H1 (cell line): ENCODE data around the gene DIDO1. TPM values are rescaled to one million over a fixed set of nuclear protein-coding genes. Genes with fewer than 3 reads are reported as not detected.
"Not testable (repeated sequence)": the region's sequence is repeated elsewhere in the genome, so short reads cannot be mapped to it uniquely, and the experiment has no call there.

Experiments
- CTCF ChIA-PET: fragments of 300-600 bp; sonication (Branson Sonifier 250); formaldehyde crosslinking; loops from one replicate; lab custom pipeline; 2021; ENCODE audit not compliant: partially characterized antibody; lab: Charles Lee
- POLR2A ChIA-PET: fragments of 300-600 bp; sonication (Branson Sonifier 250); formaldehyde crosslinking; loops from one replicate; lab custom pipeline; 2021; ENCODE audit warnings: inconsistent platforms; ENCODE audit not compliant: partially characterized antibody; lab: Charles Lee
- DNase-seq, 2 experiments: peaks; one replicate each; pipeline versions ENCODE4 v3.0.0 to v3.0.0-alpha.2; 2010 to 2022; ENCODE audit warnings: low spot score in 2 of 2, low read depth in 1 of 2, mixed read lengths in 1 of 2
- FAIRE-seq: peaks from 2 replicates; lab custom pipeline; 2011; peaks lifted over from hg19 to GRCh38; lab: Jason Lieb, UNC
- H2AFZ ChIP-seq: 2 replicates; pipeline ENCODE4 v1.8.1; 2012; ENCODE audit warnings: low read length, inconsistent platforms
- H2AK5ac ChIP-seq: 2 replicates; pipeline ENCODE4 v1.6.1; 2013; ENCODE audit warnings: low read depth, low read length
- H2BK120ac ChIP-seq: replicated peaks from 2 replicates; pipeline ENCODE3; 2013; ENCODE audit warnings: low read depth, low read length, inconsistent platforms
- H2BK12ac ChIP-seq: 2 replicates; pipeline ENCODE4 v1.6.1; 2013; ENCODE audit warnings: low read depth, low read length
- H2BK15ac ChIP-seq: 2 replicates; pipeline ENCODE4 v1.6.1; 2013; ENCODE audit warnings: low read length
- H2BK20ac ChIP-seq: 2 replicates; pipeline ENCODE4 v1.6.1; 2013; ENCODE audit warnings: low read length
- H2BK5ac ChIP-seq: 2 replicates; pipeline ENCODE4 v1.6.1; 2013; ENCODE audit warnings: low read depth, low read length
- H3K14ac ChIP-seq: 2 replicates; pipeline ENCODE4 v1.6.1; 2013; ENCODE audit warnings: inconsistent platforms; ENCODE audit not compliant: insufficient read length
- H3K18ac ChIP-seq: 2 replicates; pipeline ENCODE4 v1.6.1; 2013; ENCODE audit warnings: low read length; ENCODE audit errors: extremely low read depth
- H3K23ac ChIP-seq: 2 replicates; pipeline ENCODE4 v1.6.1; 2013; ENCODE audit warnings: inconsistent platforms; ENCODE audit not compliant: insufficient read length
- H3K23me2 ChIP-seq: 2 replicates; pipeline ENCODE4 v1.6.1; 2013; ENCODE audit warnings: low read depth, low read length
- H3K27ac ChIP-seq: 2 replicates; pipeline ENCODE4 v1.6.1; 2011; ENCODE audit warnings: low read depth, low read length, inconsistent platforms
- H3K27me3 ChIP-seq, 4 experiments: replicated peaks in 1 of 4; 1 replicate in 1 of 4; 2 replicates in 3 of 4; pipeline versions ENCODE4 v1.6.1 to v1.8.1; 2011 to 2013; ENCODE audit warnings: low read length in 3 of 4, mild to moderate bottlenecking in 3 of 4, inconsistent platforms in 2 of 4, mixed read lengths in 2 of 4, moderate library complexity in 1 of 4; ENCODE audit not compliant: control insufficient read depth in 3 of 4, insufficient read depth in 3 of 4; ENCODE audit errors: extremely low read depth in 1 of 4
- H3K36me3 ChIP-seq, 4 experiments: 2 replicates each; pipeline versions ENCODE4 v1.6.1 to v1.8.1; 2011 to 2013; ENCODE audit warnings: mild to moderate bottlenecking in 4 of 4, low read length in 3 of 4, moderate library complexity in 2 of 4, control low read depth in 1 of 4, inconsistent platforms in 1 of 4; ENCODE audit not compliant: insufficient read depth in 4 of 4, control insufficient read depth in 2 of 4
- H3K4ac ChIP-seq: replicated peaks from 2 replicates; pipeline ENCODE3; 2013; ENCODE audit warnings: low read length, low read depth, mixed read lengths, inconsistent platforms; ENCODE audit not compliant: insufficient read length
- H3K4me1 ChIP-seq, 4 experiments: replicated peaks in 1 of 4; 1 replicate in 1 of 4; 2 replicates in 3 of 4; pipeline versions ENCODE4 v1.6.1 to v1.8.1; 2011 to 2013; ENCODE audit warnings: low read length in 3 of 4, inconsistent platforms in 2 of 4, mixed read lengths in 1 of 4; ENCODE audit not compliant: insufficient read depth in 4 of 4, control insufficient read depth in 3 of 4
- H3K4me2 ChIP-seq, 2 experiments: 2 replicates each; pipeline versions ENCODE4 v1.6.1 to v1.8.1; 2011 to 2013; ENCODE audit warnings: low read depth in 2 of 2, low read length in 2 of 2, control low read depth in 1 of 2, inconsistent platforms in 1 of 2, mild to moderate bottlenecking in 1 of 2; ENCODE audit not compliant: insufficient read depth in 1 of 2
- H3K4me3 ChIP-seq, 4 experiments: fragments of 200-600, 300-600 bp in 1 of 4; sonication (generic), shearing (Covaris generic), sonication (Bioruptor Twin) in 1 of 4; 2 replicates each; pipeline versions ENCODE4 v1.5.1 to v1.8.1; 2011 to 2016; ENCODE audit warnings: low read length in 4 of 4, low read depth in 3 of 4, control low read depth in 2 of 4, inconsistent platforms in 2 of 4, mild to moderate bottlenecking in 2 of 4, mixed read lengths in 1 of 4, moderate library complexity in 1 of 4; ENCODE audit not compliant: insufficient read depth in 2 of 4; ENCODE audit errors: extremely low read depth in 1 of 4
- H3K56ac ChIP-seq: replicated peaks from 2 replicates; pipeline ENCODE3; 2013; ENCODE audit warnings: low read depth, mild to moderate bottlenecking, mixed read lengths, low read length, inconsistent platforms; ENCODE audit not compliant: insufficient read length
- H3K79me1 ChIP-seq: 2 replicates; pipeline ENCODE4 v1.6.1; 2013; ENCODE audit warnings: low read depth, low read length, control low read depth
- H3K79me2 ChIP-seq, 2 experiments: 2 replicates each; pipeline versions ENCODE4 v1.6.1 to v1.8.1; 2012 to 2013; ENCODE audit warnings: low read length in 2 of 2, mild to moderate bottlenecking in 2 of 2, inconsistent platforms in 1 of 2; ENCODE audit not compliant: insufficient read depth in 2 of 2, control insufficient read depth in 1 of 2
- H3K9ac ChIP-seq, 4 experiments: replicated peaks in 1 of 4; 1 replicate in 1 of 4; 2 replicates in 3 of 4; pipeline versions ENCODE4 v1.6.1 to v1.8.1; 2011 to 2013; ENCODE audit warnings: low read depth in 3 of 4, low read length in 3 of 4, control low read depth in 2 of 4, mild to moderate bottlenecking in 2 of 4, moderate library complexity in 2 of 4, inconsistent platforms in 1 of 4; ENCODE audit errors: extremely low read depth in 1 of 4
- H3K9me3 ChIP-seq, 2 experiments: 2 replicates each; pipeline versions ENCODE4 v1.6.1 to v1.8.1; 2012 to 2013; ENCODE audit warnings: mild to moderate bottlenecking in 2 of 2, moderate library complexity in 2 of 2, control low read depth in 1 of 2, inconsistent platforms in 1 of 2, low read depth in 1 of 2, low read length in 1 of 2, mixed read lengths in 1 of 2; ENCODE audit not compliant: insufficient read depth in 2 of 2
- H4K20me1 ChIP-seq, 2 experiments: replicated peaks in 1 of 2; 2 replicates each; pipeline versions ENCODE3 to v1.8.1; 2011 to 2013; ENCODE audit warnings: inconsistent platforms in 2 of 2, low read length in 2 of 2, mild to moderate bottlenecking in 1 of 2; ENCODE audit not compliant: insufficient read depth in 2 of 2, control insufficient read depth in 1 of 2
- H4K5ac ChIP-seq: 2 replicates; pipeline ENCODE4 v1.6.1; 2013; ENCODE audit warnings: low read length, low read depth, mixed read lengths, inconsistent platforms; ENCODE audit not compliant: insufficient read length
- H4K8ac ChIP-seq: 2 replicates; pipeline ENCODE4 v1.8.0; 2013; ENCODE audit warnings: mild to moderate bottlenecking, moderate library complexity, low read length, inconsistent platforms; ENCODE audit not compliant: insufficient read depth; ENCODE audit errors: extremely low read depth
- H4K91ac ChIP-seq: replicated peaks from 2 replicates; pipeline ENCODE3; 2013; ENCODE audit warnings: low read length, mixed read lengths, inconsistent platforms; ENCODE audit not compliant: insufficient read length
- WGBS, 2 experiments: shearing (Covaris generic) in 1 of 2; methylation state at CpG; one replicate each; pipeline versions ENCODE4 v1.1.6 to v1.1.7; 2013 to 2015; ENCODE audit warnings: low lambda C conversion rate in 2 of 2, mixed read lengths in 2 of 2, inconsistent platforms in 1 of 2, low coverage in 1 of 2, missing lambda C conversion rate in 1 of 2; ENCODE audit not compliant: insufficient replicate concordance in 2 of 2, insufficient coverage in 1 of 2, insufficient read length in 1 of 2; ENCODE audit errors: extremely low coverage in 1 of 2, missing lambda C conversion rate in 1 of 2; 5-methylcytosine and 5-hydroxymethylcytosine counted together
- polyA plus RNA-seq, 7 experiments: library from polyadenylated mRNA; depleted of rRNA in 3 of 7; stranded (reverse) in 5 of 7; unstranded in 2 of 7; fragments of >200 nt in 5 of 7; fragments of 200-250 nt in 2 of 7; gene quantifications; 1 replicate in 5 of 7; 2 replicates in 1 of 7; 4 replicates in 1 of 7; pipeline versions ENCODE4 v1.2.1 to v1.2.3, GENCODE V29; 2011 to 2013; ENCODE audit warnings: missing spikeins in 2 of 7, mixed read lengths in 2 of 7
- total RNA-seq: library from RNA; stranded (reverse); fragmentation: NEBNext Ultra II Directional; extraction: Animal tissue kit (Norgen Biotek cat#: 25700); gene quantifications from 2 replicates; pipeline ENCODE4 v1.2.1, GENCODE V29; 2021

DIDO1 gene
- total and polyA plus RNA-seq, 2 of the 8 experiments (the other 6 are each of a cell fraction or from before 2014, with no cell fraction given): 53.6 to 82.8 TPM

DNA sequence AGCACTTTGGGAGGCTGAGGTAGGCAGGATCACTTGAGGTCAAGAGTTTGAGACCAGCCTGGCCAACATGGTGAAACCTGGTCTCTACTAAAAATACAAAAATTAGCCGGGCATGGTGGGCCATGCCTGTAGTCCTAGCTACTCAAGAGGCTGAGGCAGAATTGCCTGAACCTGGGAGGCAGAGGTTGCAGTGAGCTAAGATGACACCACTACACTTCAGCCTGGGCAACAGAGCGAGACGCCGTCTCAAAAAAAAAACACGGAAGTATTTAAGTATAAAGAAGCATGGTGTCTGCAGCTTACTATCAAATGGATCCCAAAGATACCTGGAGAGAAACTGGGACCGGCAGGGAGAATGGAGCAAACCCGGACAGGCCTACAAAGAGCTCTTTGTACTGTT, 77.4 kb downstream of the DIDO1 start:
- H3K9me3 ChIP-seq, H3K56ac ChIP-seq, H3K18ac ChIP-seq, FAIRE-seq, H3K4me3 ChIP-seq, H3K4ac ChIP-seq, H3K27me3 ChIP-seq, H3K23ac ChIP-seq, H2BK12ac ChIP-seq, H2BK120ac ChIP-seq, H4K20me1 ChIP-seq, H4K8ac ChIP-seq, H4K91ac ChIP-seq, H3K14ac ChIP-seq, DNase-seq, H4K5ac ChIP-seq, H3K23me2 ChIP-seq, H2AFZ ChIP-seq, H2BK15ac ChIP-seq, H3K4me2 ChIP-seq, H3K27ac ChIP-seq, H2AK5ac ChIP-seq, H3K4me1 ChIP-seq, H2BK5ac ChIP-seq, H3K79me2 ChIP-seq, H2BK20ac ChIP-seq, H3K9ac ChIP-seq, H3K79me1 ChIP-seq: not testable (repeated sequence)
- CTCF ChIA-PET: interaction anchor here (0.6 to 1.5 kb wide), 8 partner anchors 13 to 798 kb away, joined by 3 to 5 read pairs (median 3); partner anchors contain the start of gene TCFL5
- H3K36me3 ChIP-seq: peaks cover 0 to 21% (median 8%) of the 10 kb centered on the region in 4 experiments; a peak in 6 of 8 replicates
- POLR2A ChIA-PET: interaction anchor here (1.1 to 1.5 kb wide), 3 partner anchors 13 to 89 kb away, joined by 3 read pairs; partner anchors contain the start of genes COL9A3, GID8 and TCFL5
- 95% methylated on average over 7 of the region's 7 CpGs; no CpG with 5 or more reads in 1 of the 2 experiments for WGBS, 2 experiments
